HCT116 (cell line): ENCODE measurements around the gene NABP1. TPM values are rescaled to one million over a fixed set of nuclear protein-coding genes. Genes with fewer than 3 reads are reported as not detected.

Experiments used
- ATAC-seq: fragments of 200-7000 bp; cut with Tn5 transposase; 2 replicates; pipeline ENCODE4 v1.9.1; 2020; ENCODE audit warnings: mild to moderate bottlenecking, moderate library complexity
- BruUV-seq: library from RNA; stranded (reverse); fragments of 400-500 nt; replicated peaks from 2 replicates; lab custom pipeline; 2021; lab: Mats Ljungman, UMichigan
- CTCF ChIA-PET: fragments of 300-600 bp; sonication (Branson Sonifier 250); formaldehyde crosslinking; loops from one replicate; lab custom pipeline; 2021; ENCODE audit warnings: antibody characterized with exemption; lab: Charles Lee
- POLR2A ChIA-PET: fragments of 300-600, 350-600 bp; sonication (Branson Sonifier 250); formaldehyde crosslinking; loops from one replicate; lab custom pipeline; 2021; ENCODE audit warnings: antibody characterized with exemption; lab: Charles Lee
- RAD21 ChIA-PET, 2 experiments: fragments of 300-600 bp; sonication (Branson Sonifier 250); formaldehyde crosslinking; loops; one replicate each; lab custom pipeline; 2023; ENCODE audit warnings: low total read pairs in 2 of 2; ENCODE audit not compliant: uncharacterized antibody in 2 of 2, unreplicated experiment in 2 of 2, low non-redundant PET in 1 of 2; lab: Charles Lee
- DNase-seq: peaks from one replicate; pipeline ENCODE4 v3.0.0-alpha.2; 2010; ENCODE audit warnings: low read depth, low spot score
- H2AFZ ChIP-seq: fragments of 200-600 bp; shearing (Covaris generic), sonication (generic); 2 replicates; pipeline ENCODE4 v1.6.1; 2017; ENCODE audit warnings: low read depth, mixed run types, mixed read lengths, antibody characterized with exemption, low read length; ENCODE audit not compliant: poor library complexity, severe bottlenecking
- H3K27ac ChIP-seq: 2 replicates; pipeline ENCODE4 v1.5.1; 2012; ENCODE audit warnings: low read depth, low read length
- H3K27me3 ChIP-seq: fragments of 200-600 bp; sonication (generic); 2 replicates; pipeline ENCODE4 v1.6.1; 2016; ENCODE audit warnings: mixed run types, low read length, mixed read lengths; ENCODE audit not compliant: insufficient read depth
- H3K36me3 ChIP-seq, 2 experiments: fragments of 200-500 bp in 1 of 2; fragments of 200-600 bp in 1 of 2; sonication (Bioruptor generic) in 1 of 2; sonication (generic) in 1 of 2; 2 replicates each; pipeline versions ENCODE4 v1.5.1 to v1.6.1; 2014 to 2016; ENCODE audit warnings: low read length in 2 of 2, inconsistent platforms in 1 of 2, mixed read lengths in 1 of 2, mixed run types in 1 of 2; ENCODE audit not compliant: insufficient read depth in 2 of 2, control insufficient read depth in 1 of 2
- H3K4me1 ChIP-seq, 2 experiments: fragments of 200-600 bp in 1 of 2; sonication (generic) in 1 of 2; 2 replicates each; pipeline versions ENCODE4 v1.5.1 to v1.6.1; 2012 to 2017; ENCODE audit warnings: low read length in 2 of 2, inconsistent platforms in 1 of 2, mild to moderate bottlenecking in 1 of 2, mixed read lengths in 1 of 2, mixed run types in 1 of 2, moderate library complexity in 1 of 2; ENCODE audit not compliant: insufficient read depth in 2 of 2, control insufficient read depth in 1 of 2
- H3K4me2 ChIP-seq: fragments of 200-600 bp; sonication (generic); 2 replicates; pipeline ENCODE4 v1.6.1; 2017; ENCODE audit warnings: mixed run types, low read length, mixed read lengths
- H3K4me3 ChIP-seq, 2 experiments: fragments of 200-600 bp in 1 of 2; sonication (generic) in 1 of 2; replicated peaks in 1 of 2; 2 replicates each; pipeline ENCODE4 v1.5.1; 2011 to 2016; ENCODE audit warnings: low read length in 2 of 2, control low read depth in 1 of 2, low read depth in 1 of 2, mild to moderate bottlenecking in 1 of 2, mixed read lengths in 1 of 2, mixed run types in 1 of 2
- H3K79me2 ChIP-seq: fragments of 200-600 bp; sonication (generic); 2 replicates; pipeline ENCODE4 v1.6.1; 2017; ENCODE audit warnings: mild to moderate bottlenecking, mixed run types, low read length, moderate library complexity, mixed read lengths; ENCODE audit not compliant: insufficient read depth
- H3K9ac ChIP-seq: fragments of 200-600 bp; sonication (generic); 2 replicates; pipeline ENCODE4 v1.6.1; 2016; ENCODE audit warnings: low read length, mixed read lengths
- H3K9me2 ChIP-seq: fragments of 200-600 bp; sonication (generic), shearing (Covaris generic); 2 replicates; pipeline ENCODE4 v1.6.1; 2017; ENCODE audit warnings: mixed run types, mild to moderate bottlenecking, moderate library complexity; ENCODE audit not compliant: insufficient read depth
- H3K9me3 ChIP-seq, 2 experiments: fragments of 200-500 bp in 1 of 2; fragments of 200-600 bp in 1 of 2; sonication (Bioruptor generic) in 1 of 2; sonication (generic) in 1 of 2; 2 replicates each; pipeline ENCODE4 v1.6.1; 2014 to 2017; ENCODE audit warnings: low read length in 2 of 2, mixed read lengths in 2 of 2, inconsistent platforms in 1 of 2, low read depth in 1 of 2, mild to moderate bottlenecking in 1 of 2, mixed run types in 1 of 2, moderate library complexity in 1 of 2; ENCODE audit not compliant: control insufficient read depth in 1 of 2, insufficient read depth in 1 of 2
- H4K20me1 ChIP-seq: fragments of 200-600 bp; sonication (generic), shearing (Covaris generic); 2 replicates; pipeline ENCODE4 v1.6.1; 2017; ENCODE audit warnings: mixed run types, mild to moderate bottlenecking, moderate library complexity; ENCODE audit not compliant: insufficient read depth
- CBX3 ChIP-seq: IDR thresholded peaks from 2 replicates; pipeline ENCODE4 v1.6.1; 2012; ENCODE audit warnings: low read depth
- CEBPB ChIP-seq: IDR thresholded peaks from 2 replicates; pipeline ENCODE4 v1.6.1; 2012; ENCODE audit warnings: low read depth
- ELF1 ChIP-seq: IDR thresholded peaks from 2 replicates; pipeline ENCODE4 v1.6.1; 2012; ENCODE audit warnings: low read depth, borderline replicate concordance
- FOSL1 ChIP-seq: IDR thresholded peaks from 2 replicates; pipeline ENCODE4 v1.6.1; 2012; ENCODE audit warnings: low read depth
- MAX ChIP-seq: IDR thresholded peaks from 2 replicates; pipeline ENCODE4 v1.6.1; 2012
- POLR2A ChIP-seq: IDR thresholded peaks from 2 replicates; pipeline ENCODE4 v1.7.0; 2011; ENCODE audit warnings: borderline replicate concordance; ENCODE audit not compliant: insufficient read depth, insufficient read length; ENCODE audit errors: extremely low read depth
- POLR2AphosphoS5 ChIP-seq: IDR thresholded peaks from 2 replicates; pipeline ENCODE4 v1.6.1; 2011; ENCODE audit warnings: mild to moderate bottlenecking, low read depth, low read length, moderate library complexity
- SP1 ChIP-seq: IDR thresholded peaks from 2 replicates; pipeline ENCODE4 v1.6.1; 2012; ENCODE audit warnings: low read depth
- TCF7L2 ChIP-seq: IDR thresholded peaks from 2 replicates; pipeline ENCODE4 v1.7.0; 2011; ENCODE audit warnings: borderline replicate concordance, inconsistent platforms; ENCODE audit not compliant: insufficient read depth, insufficient read length; ENCODE audit errors: extremely low read depth
- YY1 ChIP-seq: IDR thresholded peaks from 2 replicates; pipeline ENCODE4 v1.6.1; 2011; ENCODE audit warnings: low read length, low read depth, moderate library complexity, mild to moderate bottlenecking; ENCODE audit not compliant: insufficient replicate concordance; ENCODE audit errors: extremely low read depth
- ZNF274 ChIP-seq: fragments of 200-500 bp; sonication (Bioruptor generic); IDR thresholded peaks from 2 replicates; pipeline ENCODE4 v1.6.1; 2014; ENCODE audit warnings: mild to moderate bottlenecking, low read depth, low read length, inconsistent platforms
- intact Hi-C: fragments of 100-400 bp; cut with micrococcal nuclease; formaldehyde crosslinking; loops from 2 replicates; pipeline ENCODE4 v1.10.0; 2022
- total RNA-seq: library from RNA; stranded (reverse); gene quantifications from one replicate; pipeline ENCODE4 v1.2.1, GENCODE V29; 2021; ENCODE audit not compliant: unreplicated experiment
- TF ChIP-seq, protein P1 (sequence below): IDR thresholded peaks from 2 replicates; pipeline ENCODE4 v1.6.1; 2012; ENCODE audit warnings: low read depth
- TF ChIP-seq, protein P2 (sequence below): IDR thresholded peaks from 2 replicates; pipeline ENCODE4 v1.6.1; 2011; ENCODE audit warnings: mild to moderate bottlenecking, low read length, moderate library complexity; ENCODE audit not compliant: insufficient replicate concordance; ENCODE audit errors: extremely low read depth

NABP1 gene
- total RNA-seq, 1 experiment from 2014 or later = 39.3 TPM

- TF ChIP-seq, protein P1, sequence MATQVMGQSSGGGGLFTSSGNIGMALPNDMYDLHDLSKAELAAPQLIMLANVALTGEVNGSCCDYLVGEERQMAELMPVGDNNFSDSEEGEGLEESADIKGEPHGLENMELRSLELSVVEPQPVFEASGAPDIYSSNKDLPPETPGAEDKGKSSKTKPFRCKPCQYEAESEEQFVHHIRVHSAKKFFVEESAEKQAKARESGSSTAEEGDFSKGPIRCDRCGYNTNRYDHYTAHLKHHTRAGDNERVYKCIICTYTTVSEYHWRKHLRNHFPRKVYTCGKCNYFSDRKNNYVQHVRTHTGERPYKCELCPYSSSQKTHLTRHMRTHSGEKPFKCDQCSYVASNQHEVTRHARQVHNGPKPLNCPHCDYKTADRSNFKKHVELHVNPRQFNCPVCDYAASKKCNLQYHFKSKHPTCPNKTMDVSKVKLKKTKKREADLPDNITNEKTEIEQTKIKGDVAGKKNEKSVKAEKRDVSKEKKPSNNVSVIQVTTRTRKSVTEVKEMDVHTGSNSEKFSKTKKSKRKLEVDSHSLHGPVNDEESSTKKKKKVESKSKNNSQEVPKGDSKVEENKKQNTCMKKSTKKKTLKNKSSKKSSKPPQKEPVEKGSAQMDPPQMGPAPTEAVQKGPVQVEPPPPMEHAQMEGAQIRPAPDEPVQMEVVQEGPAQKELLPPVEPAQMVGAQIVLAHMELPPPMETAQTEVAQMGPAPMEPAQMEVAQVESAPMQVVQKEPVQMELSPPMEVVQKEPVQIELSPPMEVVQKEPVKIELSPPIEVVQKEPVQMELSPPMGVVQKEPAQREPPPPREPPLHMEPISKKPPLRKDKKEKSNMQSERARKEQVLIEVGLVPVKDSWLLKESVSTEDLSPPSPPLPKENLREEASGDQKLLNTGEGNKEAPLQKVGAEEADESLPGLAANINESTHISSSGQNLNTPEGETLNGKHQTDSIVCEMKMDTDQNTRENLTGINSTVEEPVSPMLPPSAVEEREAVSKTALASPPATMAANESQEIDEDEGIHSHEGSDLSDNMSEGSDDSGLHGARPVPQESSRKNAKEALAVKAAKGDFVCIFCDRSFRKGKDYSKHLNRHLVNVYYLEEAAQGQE = no peak
- TF ChIP-seq TCF7L2 (no peak), ELF1 (no peak), CBX3 (peak; percentile 76; the same call in 1 of the 2 replicates), FOSL1 (peak; percentile 90)
- TF ChIP-seq, all 23 proteins: peak for 9
Measured at GRCh38 chr2:191637182-191638078, 40.5 kb upstream of the NABP1 start (continued).

DNA sequence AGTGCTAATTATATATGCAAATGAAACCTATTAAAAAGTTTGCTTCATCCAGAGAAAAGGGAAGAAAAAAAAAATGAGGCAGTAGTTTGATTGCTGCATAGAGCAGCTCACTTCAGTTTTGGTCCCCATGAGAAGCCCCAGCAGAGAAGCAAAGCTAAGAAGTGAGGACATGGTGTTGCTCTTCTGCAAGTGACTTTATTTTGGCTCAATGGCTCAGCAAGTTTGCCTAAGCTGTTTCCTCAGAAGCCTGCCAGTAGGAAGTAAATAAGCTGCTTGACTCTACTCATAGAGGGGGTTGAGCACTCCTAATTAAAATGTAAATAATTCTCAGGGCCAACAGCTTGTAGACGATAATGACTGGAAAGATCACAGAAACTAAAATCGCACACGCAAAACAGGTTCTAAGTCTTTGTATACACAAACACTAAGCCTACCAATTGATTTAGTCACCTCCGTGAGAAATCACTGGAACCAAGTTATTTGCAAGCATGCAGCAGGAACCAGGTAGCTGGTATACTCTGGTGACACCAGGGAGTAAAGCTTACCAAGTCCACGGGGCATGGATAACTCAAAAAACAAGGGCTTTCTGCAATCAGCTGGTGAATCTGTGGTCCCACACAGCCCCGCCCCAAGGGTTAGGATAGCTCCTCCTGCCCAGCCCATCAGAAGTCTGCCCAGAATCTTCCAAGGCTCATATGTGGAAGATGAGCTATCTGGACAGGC, 39.7 kb upstream of the NABP1 start:
- H3K4me3 ChIP-seq = peak overlapping the region in 1 of 2 experiments; percentile 22; a peak in 1 of 4 replicates
- no peaks in the 10 kb centered on the region for H3K27me3 ChIP-seq
- ATAC-seq (peak; percentile 38), DNase-seq (no peak)
- 0 out of 2 replicates have a peak overlapping the region, but pooled peaks have one; percentile 1 for H3K9ac ChIP-seq
- peaks cover 35 to 48% of the 10 kb centered on the region in 2 experiments for H3K4me1 ChIP-seq
- intact Hi-C loops = no loop called here
- H3K79me2 ChIP-seq = no peaks in the 10 kb centered on the region
- H3K9me3 ChIP-seq = no peaks in the 10 kb centered on the region
- no peaks in the 10 kb centered on the region for H4K20me1 ChIP-seq
- no peaks in the 10 kb centered on the region for H3K9me2 ChIP-seq
- CTCF ChIA-PET = no interaction called here
- no TSS peak for BruUV-seq
- RAD21 ChIA-PET = interaction anchor here in 1 of 2 experiments (0.7 kb wide), 1 partner anchor 42 kb away, joined by 3 read pairs; no protein-coding TSS in a partner anchor
- TF ChIP-seq SP1 = no peak
- no peak for TF ChIP-seq POLR2AphosphoS5
- TF ChIP-seq YY1 = no peak
- TF ChIP-seq CEBPB = no peak
- no peak for TF ChIP-seq ZNF274
- TF ChIP-seq POLR2A = no peak
- no peak for TF ChIP-seq MAX
- TF ChIP-seq, protein P2, sequence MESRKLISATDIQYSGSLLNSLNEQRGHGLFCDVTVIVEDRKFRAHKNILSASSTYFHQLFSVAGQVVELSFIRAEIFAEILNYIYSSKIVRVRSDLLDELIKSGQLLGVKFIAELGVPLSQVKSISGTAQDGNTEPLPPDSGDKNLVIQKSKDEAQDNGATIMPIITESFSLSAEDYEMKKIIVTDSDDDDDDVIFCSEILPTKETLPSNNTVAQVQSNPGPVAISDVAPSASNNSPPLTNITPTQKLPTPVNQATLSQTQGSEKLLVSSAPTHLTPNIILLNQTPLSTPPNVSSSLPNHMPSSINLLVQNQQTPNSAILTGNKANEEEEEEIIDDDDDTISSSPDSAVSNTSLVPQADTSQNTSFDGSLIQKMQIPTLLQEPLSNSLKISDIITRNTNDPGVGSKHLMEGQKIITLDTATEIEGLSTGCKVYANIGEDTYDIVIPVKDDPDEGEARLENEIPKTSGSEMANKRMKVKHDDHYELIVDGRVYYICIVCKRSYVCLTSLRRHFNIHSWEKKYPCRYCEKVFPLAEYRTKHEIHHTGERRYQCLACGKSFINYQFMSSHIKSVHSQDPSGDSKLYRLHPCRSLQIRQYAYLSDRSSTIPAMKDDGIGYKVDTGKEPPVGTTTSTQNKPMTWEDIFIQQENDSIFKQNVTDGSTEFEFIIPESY = no peak
- H3K27ac ChIP-seq = no peak overlapping the region
- H3K36me3 ChIP-seq = no peaks in the 10 kb centered on the region
- POLR2A ChIA-PET = interaction anchor here (1.0 to 1.3 kb wide), 3 partner anchors 10 to 40 kb away, joined by 3 to 8 read pairs (median 3); partner anchors contain the start of gene NABP1
- peak overlapping the region; percentile 84 for H2AFZ ChIP-seq
- H3K4me2 ChIP-seq = peak overlapping the region; percentile 82
